A549 (cell line): ENCODE data around the gene MCTP2.

ENCODE experiments used
- MAFK ChIP-seq: fragments of 450-650 bp; IDR thresholded peaks from 2 replicates; pipeline ENCODE4 v1.6.1; 2014; ENCODE audit not compliant: partially characterized antibody
- RFX5 ChIP-seq: fragments of 450-650 bp; IDR thresholded peaks from 2 replicates; pipeline ENCODE4 v1.7.1; 2014; ENCODE audit warnings: antibody characterized with exemption, mild to moderate bottlenecking, moderate library complexity
- TF ChIP-seq, protein P1 (sequence below): IDR thresholded peaks from 2 replicates; pipeline ENCODE4 v1.6.1; 2012

DNA sequence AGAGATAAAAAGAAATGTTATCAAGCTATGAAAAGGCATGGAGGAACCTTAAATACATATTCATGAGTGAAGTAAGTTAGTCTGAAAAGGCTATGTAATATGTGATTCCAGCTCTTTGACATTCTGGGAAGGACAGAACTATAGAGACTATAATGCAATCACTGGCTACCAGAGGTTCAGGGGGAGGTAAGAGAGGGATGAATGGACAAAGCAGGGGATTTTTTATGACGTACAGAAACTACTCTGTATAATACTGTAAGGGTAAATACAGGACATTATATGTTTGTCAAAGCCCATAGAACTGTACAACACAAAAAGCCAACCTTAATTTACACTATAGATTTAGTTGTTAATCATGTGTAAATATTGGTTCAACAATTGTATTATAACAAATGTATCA lies 46.1 kb downstream of the MCTP2 start:
- TF ChIP-seq, protein P1, sequence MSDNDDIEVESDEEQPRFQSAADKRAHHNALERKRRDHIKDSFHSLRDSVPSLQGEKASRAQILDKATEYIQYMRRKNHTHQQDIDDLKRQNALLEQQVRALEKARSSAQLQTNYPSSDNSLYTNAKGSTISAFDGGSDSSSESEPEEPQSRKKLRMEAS, result no peak
- TF ChIP-seq RFX5 (no peak), MAFK (no peak)
